ENCODE results near the gene NRDC.

GRCh38 chr1:51856745-51857144 is 21.8 kb downstream of the NRDC start:
- no peak for TF ChIP-seq CTCF (conservative IDR thresholded peaks at IDR 0.05)
- TF ChIP-seq ZFX (IDR thresholded peaks at IDR 0.05), result no peak
